Measurements from ENCODE around the gene ZNF503. TPM values are rescaled to one million over a fixed set of nuclear protein-coding genes. Genes with fewer than 3 reads are reported as not detected.

The ZNF503 gene
- total RNA-seq, 1 donor from 2014 or later = 8.9 TPM

DNA sequence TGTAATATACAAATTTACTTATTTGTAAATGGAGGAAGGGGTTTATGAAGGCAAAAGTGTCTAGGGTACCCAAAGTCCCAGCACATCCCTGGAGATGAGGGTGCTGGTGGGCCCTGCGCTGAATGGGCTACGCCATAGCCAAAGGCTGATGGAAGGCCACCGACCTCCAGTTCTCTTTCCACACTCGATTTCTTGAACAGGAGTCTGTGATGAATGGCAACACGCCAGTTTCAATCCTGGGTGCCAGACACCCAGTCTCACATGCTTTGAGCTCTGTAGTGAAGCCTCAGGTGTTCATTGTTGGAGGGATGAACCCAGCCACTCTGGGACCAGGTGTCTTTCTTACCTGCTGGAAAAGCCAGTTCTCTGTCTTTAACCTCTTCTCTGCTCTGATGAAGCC, 30.6 kb upstream of the ZNF503 start:
- Mint-ChIP-seq H3K4me3 (ENCODE audit: unreplicated experiment) (peak overlapping the region; percentile 90), H3K36me3 (ENCODE audit: low read depth, unreplicated experiment) (no peaks in the 10 kb centered on the region), H3K9me3 (ENCODE audit: unreplicated experiment) (no peaks in the 10 kb centered on the region), H3K27me3 (ENCODE audit: unreplicated experiment) (peaks cover 5% of the 10 kb centered on the region), H3K27ac (ENCODE audit: unreplicated experiment) (no peak overlapping the region), H3K4me1 (ENCODE audit: unreplicated experiment) (peaks cover 58% of the 10 kb centered on the region)
- DNase-seq (ENCODE audit: low spot score) = no peak
- TF ChIP-seq, protein P1, sequence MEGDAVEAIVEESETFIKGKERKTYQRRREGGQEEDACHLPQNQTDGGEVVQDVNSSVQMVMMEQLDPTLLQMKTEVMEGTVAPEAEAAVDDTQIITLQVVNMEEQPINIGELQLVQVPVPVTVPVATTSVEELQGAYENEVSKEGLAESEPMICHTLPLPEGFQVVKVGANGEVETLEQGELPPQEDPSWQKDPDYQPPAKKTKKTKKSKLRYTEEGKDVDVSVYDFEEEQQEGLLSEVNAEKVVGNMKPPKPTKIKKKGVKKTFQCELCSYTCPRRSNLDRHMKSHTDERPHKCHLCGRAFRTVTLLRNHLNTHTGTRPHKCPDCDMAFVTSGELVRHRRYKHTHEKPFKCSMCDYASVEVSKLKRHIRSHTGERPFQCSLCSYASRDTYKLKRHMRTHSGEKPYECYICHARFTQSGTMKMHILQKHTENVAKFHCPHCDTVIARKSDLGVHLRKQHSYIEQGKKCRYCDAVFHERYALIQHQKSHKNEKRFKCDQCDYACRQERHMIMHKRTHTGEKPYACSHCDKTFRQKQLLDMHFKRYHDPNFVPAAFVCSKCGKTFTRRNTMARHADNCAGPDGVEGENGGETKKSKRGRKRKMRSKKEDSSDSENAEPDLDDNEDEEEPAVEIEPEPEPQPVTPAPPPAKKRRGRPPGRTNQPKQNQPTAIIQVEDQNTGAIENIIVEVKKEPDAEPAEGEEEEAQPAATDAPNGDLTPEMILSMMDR (IDR thresholded peaks at IDR 0.05; ENCODE audit: unreplicated experiment) = no peak

DNA sequence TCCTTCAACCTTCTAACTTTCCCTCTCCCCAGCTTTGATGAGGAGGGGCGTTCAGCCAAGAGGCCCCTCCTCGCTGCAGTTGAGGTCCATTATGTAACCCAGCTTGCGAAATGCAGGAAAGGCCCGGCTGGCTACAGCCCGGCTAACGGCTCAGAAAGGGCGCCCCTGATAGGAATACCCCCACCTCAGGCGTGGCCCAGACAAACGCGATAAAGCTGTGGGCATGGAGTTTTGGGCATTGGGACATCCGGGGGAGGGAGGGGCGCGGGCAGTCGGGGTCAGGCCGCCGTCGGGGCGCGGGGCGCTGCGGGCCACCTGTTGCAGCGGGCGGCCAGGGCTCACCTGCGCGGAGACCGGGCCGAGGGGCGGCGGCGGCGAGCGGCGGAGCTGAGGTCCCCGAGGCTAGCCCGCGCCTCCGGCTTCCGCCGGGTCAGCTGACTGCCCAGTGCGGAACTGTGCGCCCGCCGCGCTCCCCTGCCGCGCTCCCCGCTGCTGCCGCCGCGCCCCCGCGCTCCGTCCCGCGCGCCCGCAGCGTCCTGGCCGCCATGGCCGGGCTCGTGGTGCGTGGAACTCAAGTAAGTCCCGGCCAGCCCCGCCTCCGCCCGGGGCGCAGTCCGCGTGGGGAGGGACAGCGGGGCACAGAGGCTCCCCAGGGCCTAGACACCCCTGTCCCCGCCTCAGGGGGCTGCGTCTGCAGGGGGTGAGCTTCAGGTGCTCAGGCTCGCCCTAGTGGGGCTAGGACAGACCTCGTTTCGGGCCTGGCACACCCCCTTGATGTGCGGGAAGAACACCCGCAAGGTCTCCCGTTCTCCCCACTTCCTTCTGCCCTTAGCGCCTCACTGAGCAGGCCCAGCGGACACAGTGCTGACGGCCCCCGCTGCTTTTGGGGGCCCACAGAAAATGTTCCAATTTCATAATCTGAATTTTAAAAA, 29.9 kb upstream of the ZNF503 start, which contains the start of gene LRMDA:
TSS of gene LRMDA (plus strand) at position 445 of the 932 bp plus-strand sequence.
- DNase-seq (ENCODE audit: low spot score) = peak; percentile 54
- H3K27me3 Mint-ChIP-seq (ENCODE audit: unreplicated experiment) = peaks cover 5% of the 10 kb centered on the region
- peak within 1 kb of the TSS; percentile 93 for H3K27ac Mint-ChIP-seq (ENCODE audit: unreplicated experiment)
- TF ChIP-seq, protein P1 (IDR thresholded peaks at IDR 0.05; ENCODE audit: unreplicated experiment) = no peak
- peak within 1 kb of the TSS; percentile 90 for H3K4me3 Mint-ChIP-seq (ENCODE audit: unreplicated experiment)
- no peaks in the 10 kb centered on the region for H3K36me3 Mint-ChIP-seq (ENCODE audit: low read depth, unreplicated experiment)
- H3K4me1 Mint-ChIP-seq (ENCODE audit: unreplicated experiment) = peaks cover 58% of the 10 kb centered on the region
- no peaks in the 10 kb centered on the region for H3K9me3 Mint-ChIP-seq (ENCODE audit: unreplicated experiment)

DNA sequence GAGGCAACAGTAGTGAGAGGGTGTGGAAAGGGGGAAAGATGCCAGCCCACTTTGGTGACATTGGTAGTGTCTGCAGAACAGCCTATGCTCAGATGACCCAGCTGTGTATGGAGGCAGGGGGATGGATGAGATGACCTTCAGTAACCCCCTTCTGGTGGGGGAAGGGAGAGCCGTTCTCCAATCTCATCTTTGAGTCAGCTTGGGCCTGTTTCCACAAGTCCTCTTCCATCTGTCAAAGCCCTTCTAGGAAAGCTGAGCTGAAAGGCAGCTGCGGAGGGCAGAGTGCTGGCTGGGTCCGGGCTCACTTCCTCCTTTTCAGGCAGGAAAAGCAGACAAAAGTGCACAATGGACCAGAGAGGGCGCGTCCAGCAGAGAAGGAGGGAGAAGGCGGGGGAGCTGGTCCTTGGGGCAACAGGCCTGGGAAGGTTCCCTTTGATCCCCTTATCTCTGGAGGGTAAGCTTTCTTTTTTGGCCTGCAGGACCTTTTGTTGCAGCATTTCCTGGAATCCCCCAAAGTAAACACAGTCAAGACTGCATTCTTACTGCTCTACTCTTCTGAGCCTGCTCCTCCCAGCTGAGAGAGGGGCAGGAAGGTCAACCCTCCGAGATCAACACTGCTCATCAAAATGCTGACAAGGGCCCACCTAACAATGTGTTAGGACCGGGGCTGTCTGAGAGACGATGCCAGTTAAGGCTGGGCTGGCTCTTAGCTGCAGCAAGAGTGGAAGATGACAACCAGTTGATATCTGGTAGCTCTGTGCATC, 28.6 kb upstream of the ZNF503 start:
- no peaks in the 10 kb centered on the region for H3K9me3 Mint-ChIP-seq (ENCODE audit: unreplicated experiment)

DNA sequence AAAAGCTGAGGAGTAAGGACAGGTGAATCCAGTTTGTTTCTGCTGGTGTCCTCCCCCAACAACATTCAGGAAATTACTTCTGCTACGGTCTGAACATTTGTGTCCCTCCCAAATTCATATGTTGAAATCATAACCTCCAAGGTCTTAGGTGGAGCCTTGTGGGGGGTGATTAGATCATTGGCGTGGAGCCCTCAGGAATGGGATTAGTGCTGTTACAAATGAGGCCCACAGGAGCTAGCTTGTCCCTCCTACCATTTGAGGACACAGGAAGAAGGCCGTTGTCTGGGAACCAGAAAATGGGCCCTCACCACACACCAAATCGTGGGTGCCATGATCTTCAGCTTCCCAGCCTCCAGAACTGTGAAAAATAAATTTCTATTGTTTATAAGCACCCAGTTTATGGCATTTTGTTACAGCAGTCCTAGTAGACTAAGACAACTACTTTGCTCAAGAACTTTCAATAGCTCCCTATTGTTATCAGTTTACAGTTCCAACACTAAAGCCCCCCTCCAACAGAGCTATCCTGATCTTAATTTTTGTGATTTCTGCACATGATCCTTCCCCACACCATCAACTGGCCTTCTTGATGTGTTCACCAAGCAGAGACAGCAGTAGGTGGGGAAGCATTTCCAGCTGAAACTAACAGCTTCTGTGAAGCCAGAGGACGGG, 27.7 kb upstream of the ZNF503 start:
- Mint-ChIP-seq H3K9me3 (ENCODE audit: unreplicated experiment) (no peaks in the 10 kb centered on the region), H3K27me3 (ENCODE audit: unreplicated experiment) (peaks cover 6% of the 10 kb centered on the region), H3K36me3 (ENCODE audit: low read depth, unreplicated experiment) (no peaks in the 10 kb centered on the region), H3K4me3 (ENCODE audit: unreplicated experiment) (peak overlapping the region; percentile 34), H3K4me1 (ENCODE audit: unreplicated experiment) (peaks cover 51% of the 10 kb centered on the region), H3K27ac (ENCODE audit: unreplicated experiment) (peak overlapping the region; percentile 70)
- TF ChIP-seq, protein P1 (IDR thresholded peaks at IDR 0.05; ENCODE audit: unreplicated experiment) = no peak
- DNase-seq (ENCODE audit: low spot score) = no peak

More for the DNA sequence above, 28.6 kb upstream of the ZNF503 start:
- peaks cover 6% of the 10 kb centered on the region for H3K27me3 Mint-ChIP-seq (ENCODE audit: unreplicated experiment)
- H3K4me1 Mint-ChIP-seq (ENCODE audit: unreplicated experiment) = peaks cover 52% of the 10 kb centered on the region
- H3K36me3 Mint-ChIP-seq (ENCODE audit: low read depth, unreplicated experiment) = no peaks in the 10 kb centered on the region
- peak; percentile 66 for DNase-seq (ENCODE audit: low spot score)
- peak overlapping the region; percentile 84 for H3K4me3 Mint-ChIP-seq (ENCODE audit: unreplicated experiment)
- TF ChIP-seq, protein P1 (IDR thresholded peaks at IDR 0.05; ENCODE audit: unreplicated experiment) = no peak
- H3K27ac Mint-ChIP-seq (ENCODE audit: unreplicated experiment) = peak overlapping the region; percentile 93
